ENCODE measurements around the gene DPP6.
A peak's percentile ranks its signal among the peaks of the same experiment; 100 is the strongest.
"Not testable (repeated sequence)": the region's sequence is repeated elsewhere in the genome, so short reads cannot be mapped to it uniquely, and the experiment has no call there.

DPP6 gene

GRCh38 chr7:154051643-154052529 lies at the start of gene DPP6:
Gene DPP6 (plus strand): TSS chr7:154052398.
- not testable (repeated sequence) for DNase-seq

DNA sequence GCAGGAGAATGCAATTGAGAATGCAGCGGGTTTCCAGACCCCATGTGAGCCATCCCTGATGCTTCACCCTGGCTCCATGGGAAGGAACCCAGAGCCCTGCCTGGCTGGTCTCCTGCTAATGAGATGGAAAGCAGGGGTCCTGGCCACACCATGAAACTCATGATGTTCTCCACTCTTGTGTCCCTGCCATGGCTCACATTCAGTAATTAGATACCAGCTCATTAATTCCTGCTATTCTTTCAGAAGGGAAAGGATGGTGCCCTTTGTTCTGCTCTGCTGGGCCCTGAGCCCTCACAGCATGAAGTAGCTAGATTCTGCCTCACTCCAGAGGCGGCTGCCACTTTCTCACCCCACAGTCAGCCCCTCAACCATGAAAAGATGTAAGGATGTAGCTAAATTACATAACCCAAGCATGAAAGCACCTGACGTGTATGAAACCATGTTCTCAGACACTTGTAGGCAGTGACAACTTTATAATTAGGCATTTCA lies 42.7 kb upstream of the DPP6 start:
- DNase-seq: peak; percentile 61

DNA sequence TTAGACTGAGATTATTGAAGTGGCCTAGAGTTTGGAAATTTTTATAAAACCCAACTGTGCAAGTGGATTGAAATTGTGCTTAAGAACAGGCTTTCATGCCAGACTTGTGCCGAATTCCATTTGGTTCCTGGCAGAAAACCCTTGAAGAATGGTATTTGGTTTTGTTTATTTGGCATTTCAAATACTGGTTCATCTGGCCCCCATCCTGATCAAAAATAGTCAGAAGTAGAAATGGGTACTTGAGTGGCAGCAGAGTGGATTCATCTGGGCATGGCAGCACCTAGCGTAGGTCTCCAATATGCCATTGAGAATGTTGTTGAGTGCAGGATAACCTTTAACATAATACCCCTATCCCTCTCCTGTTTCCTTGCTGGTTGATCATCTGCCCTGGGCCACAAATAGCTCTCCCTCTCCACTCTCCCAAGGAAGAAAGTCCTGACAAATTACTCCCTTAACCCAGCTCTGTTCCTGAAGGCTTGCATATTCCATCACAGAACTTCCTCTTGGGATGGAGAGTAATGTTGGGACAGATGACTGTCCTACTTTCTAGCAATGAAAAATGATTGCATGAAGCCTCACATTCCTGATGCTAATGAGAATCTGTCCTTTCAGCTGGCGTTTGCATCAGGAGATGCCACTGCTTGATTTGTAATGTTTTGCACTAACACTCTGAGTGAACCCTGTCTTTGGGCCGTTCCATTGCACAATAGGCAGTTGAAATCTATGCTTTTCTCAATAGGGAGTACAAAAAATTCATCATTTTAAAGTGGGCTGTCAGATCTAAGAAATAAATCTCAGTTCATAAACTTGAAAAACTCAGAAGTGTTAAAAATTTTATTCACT lies 41.3 kb upstream of the DPP6 start:
- DNase-seq: not testable (repeated sequence)

DNA sequence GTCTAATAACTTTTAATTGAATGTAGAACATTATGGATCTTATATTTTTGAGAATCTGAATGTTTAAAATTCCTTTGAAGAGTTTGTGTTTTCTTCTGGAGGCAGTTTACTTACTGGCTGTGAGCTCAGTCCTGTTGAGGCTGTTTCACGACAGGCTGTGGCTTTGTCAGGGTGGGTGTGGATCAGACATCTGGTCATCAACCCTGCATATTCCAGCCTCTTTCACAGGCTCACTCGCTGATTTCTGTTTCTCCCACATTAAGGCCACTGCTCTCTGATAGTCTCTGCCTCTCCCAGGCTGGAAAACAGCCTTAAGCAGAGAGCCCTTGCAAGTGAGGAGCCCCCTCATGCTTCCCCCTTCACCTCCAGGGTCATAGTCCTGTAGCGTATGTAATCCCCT lies 39.4 kb upstream of the DPP6 start:
- DNase-seq: not testable (repeated sequence)

DNA sequence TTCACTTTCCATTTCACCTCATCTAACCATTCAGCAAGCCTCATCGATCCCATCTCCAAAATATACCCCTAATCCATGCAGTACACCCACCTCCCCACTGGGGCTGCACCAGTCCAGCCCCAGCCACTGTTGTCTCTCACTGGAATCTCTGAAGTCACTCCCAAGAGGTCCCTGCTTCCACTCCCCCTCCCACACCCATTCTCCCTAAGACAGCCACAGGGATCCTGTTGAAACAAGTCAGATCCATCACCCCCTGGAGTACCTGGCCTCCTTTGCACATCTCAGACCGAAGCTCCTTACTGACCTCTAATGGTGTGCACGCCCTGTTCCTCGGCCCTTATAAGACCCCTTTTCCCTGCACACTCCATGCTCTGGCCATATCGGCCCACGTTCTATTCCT lies 36.6 kb upstream of the DPP6 start:
- not testable (repeated sequence) for DNase-seq

DNA sequence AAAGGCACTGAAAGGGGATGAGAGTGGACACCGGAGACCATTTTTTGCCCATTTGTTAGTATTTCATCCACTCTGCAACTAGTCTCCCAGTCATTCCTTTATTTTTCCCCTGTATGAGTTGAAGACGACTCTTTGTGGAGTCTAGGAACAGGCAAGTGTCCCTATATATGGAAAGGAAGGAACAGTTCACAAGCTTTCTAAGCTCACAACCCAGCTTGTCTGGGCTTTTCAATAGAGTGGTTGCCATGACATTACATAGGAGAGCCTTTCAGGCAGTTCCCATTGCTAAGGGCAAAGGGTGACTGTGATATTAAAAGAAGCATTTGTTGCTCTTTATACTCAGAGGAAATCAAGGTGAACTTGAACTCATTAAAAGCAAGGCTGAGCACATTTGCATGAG lies 33.8 kb upstream of the DPP6 start:
- not testable (repeated sequence) for DNase-seq

GRCh38 chr7:154027805-154028204 lies 24.4 kb upstream of the DPP6 start:
- DNase-seq: not testable (repeated sequence)

DNA sequence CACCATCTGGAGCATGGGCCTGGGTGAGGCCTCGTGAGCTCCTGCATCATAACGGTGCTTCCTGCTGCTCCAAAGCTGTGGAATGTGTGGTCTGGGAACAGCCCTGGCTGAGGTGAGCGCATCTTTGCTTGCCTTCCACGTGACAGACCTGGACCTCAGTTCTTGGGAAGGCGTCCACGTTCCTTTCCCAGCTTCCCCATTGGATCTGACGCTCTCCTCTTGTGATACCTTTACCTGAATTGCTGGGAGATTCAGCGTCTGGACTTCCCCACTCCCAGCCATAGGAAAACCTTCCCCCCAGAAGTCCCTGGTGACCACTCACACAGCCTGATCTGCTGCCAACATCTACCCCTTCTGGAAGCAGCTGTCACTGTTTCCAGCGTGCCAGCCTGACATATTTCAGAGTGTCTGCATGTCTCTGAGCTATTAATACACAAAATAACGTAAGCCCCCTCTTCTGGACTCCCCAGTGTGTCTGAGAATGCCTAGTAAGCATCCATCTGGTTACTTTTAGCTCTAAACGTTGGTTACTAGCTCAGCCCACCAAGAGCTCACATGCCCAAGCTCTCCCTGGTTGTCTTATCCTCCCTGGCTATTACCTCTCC lies 21.6 kb upstream of the DPP6 start:
- peak; percentile 40 for DNase-seq

GRCh38 chr7:154039466-154040165 lies 12.6 kb upstream of the DPP6 start:
- DNase-seq: not testable (repeated sequence)

- DNase-seq: not testable (repeated sequence)
Measured at GRCh38 chr7:154050394-154050793, 1.8 kb upstream of the DPP6 start.

DNA sequence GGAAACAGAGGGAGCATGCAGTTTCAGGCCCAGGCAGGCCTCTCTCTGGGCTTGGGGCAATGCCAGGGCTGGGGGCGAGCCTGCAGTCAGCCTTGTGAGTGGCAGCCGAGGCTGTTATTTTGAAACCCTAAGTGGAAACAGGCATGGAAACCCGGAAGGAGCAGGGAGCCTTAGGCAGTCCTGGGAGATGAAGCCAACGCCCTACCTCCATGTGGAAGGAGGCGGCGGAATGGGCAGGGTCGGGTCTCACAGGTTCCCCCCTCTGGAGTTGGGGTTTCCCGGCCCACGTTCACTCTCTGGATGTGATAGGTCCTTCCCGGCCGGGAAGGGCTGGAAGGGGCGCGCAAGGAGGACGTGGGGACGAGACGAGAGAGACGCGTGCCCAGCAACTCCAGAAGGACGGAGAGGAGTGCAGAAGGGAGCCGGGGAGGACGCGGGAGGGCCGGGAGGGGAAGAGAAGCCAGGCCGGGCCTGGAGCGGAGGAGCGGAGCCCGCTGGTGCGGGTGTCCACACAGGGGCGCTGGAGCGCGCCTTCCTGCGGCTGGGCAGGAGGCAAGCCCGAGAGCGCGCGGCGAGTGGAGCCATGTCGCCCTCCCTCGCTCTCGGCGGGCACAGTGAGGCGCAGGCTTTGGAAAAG lies 1.1 kb upstream of the DPP6 start:
- peak; percentile 10 for DNase-seq

DNA sequence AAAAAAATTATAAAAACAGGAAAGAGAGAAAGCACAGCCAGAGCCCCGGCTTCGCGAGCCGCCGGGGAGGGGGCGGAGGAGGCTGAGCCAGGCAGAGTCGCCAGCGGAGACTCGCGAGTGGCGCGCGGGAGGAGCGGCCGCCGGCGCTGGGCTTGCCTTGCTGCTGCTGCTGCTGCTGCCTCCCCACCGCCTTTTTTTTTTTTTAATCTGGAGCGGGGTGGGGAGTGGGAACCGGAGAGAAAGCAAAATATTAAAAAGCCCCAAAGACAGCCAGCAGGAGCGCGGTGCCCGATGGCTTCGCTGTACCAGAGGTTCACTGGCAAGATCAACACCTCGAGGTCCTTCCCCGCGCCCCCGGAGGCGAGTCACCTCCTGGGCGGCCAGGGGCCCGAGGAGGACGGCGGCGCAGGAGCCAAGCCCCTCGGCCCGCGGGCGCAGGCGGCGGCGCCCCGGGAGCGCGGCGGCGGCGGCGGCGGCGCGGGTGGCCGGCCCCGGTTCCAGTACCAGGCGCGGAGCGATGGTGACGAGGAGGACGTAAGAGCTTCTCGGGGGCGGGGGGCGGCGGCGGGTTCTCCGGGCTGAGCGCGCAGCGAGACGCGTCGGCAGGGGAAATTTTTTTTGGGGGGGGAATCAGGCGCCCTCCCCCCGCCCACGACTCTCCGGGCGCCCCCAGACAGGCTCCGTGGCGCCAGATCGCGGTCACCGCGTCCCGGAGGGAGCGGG lies 493 bp downstream of the DPP6 start:
- peak; percentile 11 for DNase-seq

GRCh38 chr7:154053466-154054312 lies 1.5 kb downstream of the DPP6 start:
- DNase-seq: not testable (repeated sequence)

DNA sequence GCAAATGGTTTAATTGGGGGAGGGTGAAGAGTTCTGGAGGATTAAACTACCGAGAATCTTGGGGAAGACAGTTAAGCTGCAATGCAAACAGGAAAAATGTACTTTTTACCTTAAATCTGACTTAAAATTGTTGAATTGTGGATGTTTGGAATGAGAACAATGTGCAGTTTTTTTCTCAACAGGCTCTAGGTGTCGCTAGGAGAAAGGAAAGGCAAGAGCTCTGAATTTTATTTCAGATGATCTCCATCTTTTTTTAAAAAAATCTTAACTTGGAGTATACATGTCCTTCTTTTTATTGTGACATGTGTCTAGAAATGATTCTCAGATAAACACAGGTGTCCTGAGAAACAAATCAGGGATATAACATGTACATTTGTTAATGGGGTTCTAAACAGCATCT lies 2.5 kb downstream of the DPP6 start:
- DNase-seq: not testable (repeated sequence)

GRCh38 chr7:154055491-154056106 lies 3.4 kb downstream of the DPP6 start:
- not testable (repeated sequence) for DNase-seq

GRCh38 chr7:154058783-154059182 lies 6.6 kb downstream of the DPP6 start:
- DNase-seq: not testable (repeated sequence)

DNA sequence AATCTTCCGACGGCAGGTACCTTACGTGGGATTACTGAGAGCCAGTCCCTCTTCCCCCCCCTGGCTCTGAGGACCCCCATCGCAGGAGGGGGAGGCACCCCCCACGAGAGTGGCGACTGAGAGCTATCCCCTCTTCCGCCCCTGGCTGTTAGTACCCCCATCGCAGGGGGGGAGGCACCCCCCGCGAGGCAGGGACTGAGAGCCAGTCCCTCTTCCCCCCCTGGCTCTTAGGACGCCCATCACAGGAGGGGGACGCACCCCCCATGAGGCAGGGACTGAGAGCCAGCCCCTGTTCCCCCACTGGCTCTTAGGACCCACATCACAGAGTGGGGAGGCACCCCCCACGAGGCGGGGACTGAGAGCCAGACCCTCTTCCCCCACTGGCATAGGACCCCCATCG lies 8.4 kb downstream of the DPP6 start:
- not testable (repeated sequence) for DNase-seq

- DNase-seq: peak; percentile 44
Measured at GRCh38 chr7:154071833-154072232, 19.6 kb downstream of the DPP6 start.

- DNase-seq: not testable (repeated sequence)
Measured at GRCh38 chr7:154072395-154073181, 20.4 kb downstream of the DPP6 start.
